Mucosa of descending colon (tissue), 3 donors: ENCODE results near the gene VASP. TPM values are rescaled to one million over a fixed set of nuclear protein-coding genes. Genes with fewer than 3 reads are reported as not detected.

Experiments
- ATAC-seq: fragments of 200-7000 bp; cut with Tn5 transposase; one replicate; pipeline ENCODE4 v1.9.1; 2020; ENCODE audit warnings: mild to moderate bottlenecking, moderate library complexity
- DNase-seq, 3 donors: peaks; one replicate each; pipeline ENCODE4 v3.0.0-alpha.2; 2020
- H3K36me3 ChIP-seq: fragments of 200-600 bp; one replicate; pipeline ENCODE4 v1.8.0; 2021; ENCODE audit warnings: low read depth, mild to moderate bottlenecking
- H3K4me1 ChIP-seq: fragments of 200-600 bp; one replicate; pipeline ENCODE4 v1.8.0; 2021; ENCODE audit warnings: low read depth, mild to moderate bottlenecking
- H3K4me3 ChIP-seq: fragments of 200-600 bp; one replicate; pipeline ENCODE4 v1.8.0; 2021; ENCODE audit warnings: mild to moderate bottlenecking
- H3K9me3 ChIP-seq: fragments of 200-600 bp; one replicate; pipeline ENCODE4 v1.8.0; 2021; ENCODE audit warnings: mild to moderate bottlenecking
- intact Hi-C, 2 donors: fragments of 100-400 bp; cut with DNase I in 1 of 2; cut with micrococcal nuclease in 1 of 2; formaldehyde crosslinking; loops; one replicate each; pipeline versions ENCODE4 v1.11.0 to v1.11.1; 2022; cut with DNase I, micrococcal nuclease
- total RNA-seq, 3 donors: library from RNA; stranded (reverse); fragmentation: NEBNext Ultra II Directional in 2 of 3; extraction: Animal tissue kit (Norgen Biotek cat#: 25700) in 2 of 3; gene quantifications; one replicate each; pipeline versions ENCODE4 v1.2.1 to v1.2.4, GENCODE V29; 2021 to 2023
- TF ChIP-seq, protein P1 (sequence below): fragments of 200-600 bp; IDR thresholded peaks from one replicate; pipeline ENCODE4 v1.8.0; 2022; ENCODE audit warnings: antibody characterized with exemption, mild to moderate bottlenecking
- donor health status: DM: no; HTN: no; CAD: no; lungs with moderate emphysema.
- donor health status: DM: no; HTN: no; CAD: no.
- donor health status: DM: no; HTN: yes; CAD: no.

Gene VASP
- total RNA-seq, 3 donors from 2014 or later = 190 to 252 (median 235) TPM

- H3K4me3 ChIP-seq = no peak overlapping the region
- peaks cover 29% of the 10 kb centered on the region for H3K4me1 ChIP-seq
- H3K9me3 ChIP-seq = no peaks in the 10 kb centered on the region
- DNase-seq (no peak), ATAC-seq (peak; percentile 16)
- no peaks in the 10 kb centered on the region for H3K36me3 ChIP-seq
- TF ChIP-seq, protein P1, sequence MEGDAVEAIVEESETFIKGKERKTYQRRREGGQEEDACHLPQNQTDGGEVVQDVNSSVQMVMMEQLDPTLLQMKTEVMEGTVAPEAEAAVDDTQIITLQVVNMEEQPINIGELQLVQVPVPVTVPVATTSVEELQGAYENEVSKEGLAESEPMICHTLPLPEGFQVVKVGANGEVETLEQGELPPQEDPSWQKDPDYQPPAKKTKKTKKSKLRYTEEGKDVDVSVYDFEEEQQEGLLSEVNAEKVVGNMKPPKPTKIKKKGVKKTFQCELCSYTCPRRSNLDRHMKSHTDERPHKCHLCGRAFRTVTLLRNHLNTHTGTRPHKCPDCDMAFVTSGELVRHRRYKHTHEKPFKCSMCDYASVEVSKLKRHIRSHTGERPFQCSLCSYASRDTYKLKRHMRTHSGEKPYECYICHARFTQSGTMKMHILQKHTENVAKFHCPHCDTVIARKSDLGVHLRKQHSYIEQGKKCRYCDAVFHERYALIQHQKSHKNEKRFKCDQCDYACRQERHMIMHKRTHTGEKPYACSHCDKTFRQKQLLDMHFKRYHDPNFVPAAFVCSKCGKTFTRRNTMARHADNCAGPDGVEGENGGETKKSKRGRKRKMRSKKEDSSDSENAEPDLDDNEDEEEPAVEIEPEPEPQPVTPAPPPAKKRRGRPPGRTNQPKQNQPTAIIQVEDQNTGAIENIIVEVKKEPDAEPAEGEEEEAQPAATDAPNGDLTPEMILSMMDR = no peak
- intact Hi-C loops = no loop called here
These were observed 60.3 kb downstream of the VASP start for GRCh38 chr19:45567609-45568008.

GRCh38 chr19:45568732-45569131 lies 61.5 kb downstream of the VASP start:
- intact Hi-C loops = no loop called here
- Histone ChIP-seq H3K9me3 (no peaks in the 10 kb centered on the region), H3K36me3 (no peaks in the 10 kb centered on the region), H3K4me3 (no peak overlapping the region), H3K4me1 (peaks cover 24% of the 10 kb centered on the region)
- DNase-seq (no peak), ATAC-seq (peak; percentile 88)
- TF ChIP-seq, protein P1 = no peak

DNA sequence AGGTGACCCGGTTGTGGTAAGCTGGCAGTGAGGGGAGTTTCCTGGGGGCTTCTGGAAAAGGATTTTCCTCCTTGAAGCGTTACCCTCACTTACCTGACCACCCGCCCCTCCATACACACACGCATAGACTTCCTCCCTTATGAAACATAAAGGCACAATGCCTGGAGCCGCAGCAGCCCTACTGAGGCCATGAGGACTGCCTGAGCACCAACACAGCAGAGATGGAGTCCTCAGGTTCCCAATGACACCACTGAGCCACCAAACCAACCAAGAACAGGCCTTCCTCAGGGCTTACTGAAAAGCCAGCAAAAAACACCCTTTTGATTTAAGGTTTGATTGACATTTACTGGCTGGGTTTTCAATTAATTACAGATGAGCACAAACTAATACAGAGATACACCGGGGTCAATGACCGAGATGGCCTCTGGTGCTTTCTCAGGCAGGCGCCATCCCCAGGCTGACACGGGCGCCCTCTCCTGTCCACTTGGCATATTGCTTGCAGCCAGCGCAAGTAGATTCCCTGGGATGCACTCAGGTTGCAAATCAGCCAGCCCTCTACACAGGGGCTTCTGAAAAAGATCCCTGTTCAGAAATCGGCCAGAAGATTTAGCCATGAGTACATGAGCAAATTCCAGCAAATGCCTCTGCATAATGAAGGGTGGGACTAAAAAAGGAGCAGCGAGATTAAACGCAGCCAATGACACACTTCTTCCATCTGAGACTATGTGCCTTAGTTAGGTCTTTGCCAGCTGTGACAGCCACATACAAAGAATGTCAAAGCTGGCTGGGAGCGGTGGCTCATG lies 62.5 kb downstream of the VASP start:
- ATAC-seq = peak; percentile 91
- Histone ChIP-seq H3K9me3 (no peaks in the 10 kb centered on the region), H3K36me3 (no peaks in the 10 kb centered on the region), H3K4me1 (peaks cover 24% of the 10 kb centered on the region), H3K4me3 (no peak overlapping the region)
- TF ChIP-seq, protein P1 = peak; percentile 71
- peak; percentile 70 to 86 (median 84) for DNase-seq
- intact Hi-C loops = no loop called here

DNA sequence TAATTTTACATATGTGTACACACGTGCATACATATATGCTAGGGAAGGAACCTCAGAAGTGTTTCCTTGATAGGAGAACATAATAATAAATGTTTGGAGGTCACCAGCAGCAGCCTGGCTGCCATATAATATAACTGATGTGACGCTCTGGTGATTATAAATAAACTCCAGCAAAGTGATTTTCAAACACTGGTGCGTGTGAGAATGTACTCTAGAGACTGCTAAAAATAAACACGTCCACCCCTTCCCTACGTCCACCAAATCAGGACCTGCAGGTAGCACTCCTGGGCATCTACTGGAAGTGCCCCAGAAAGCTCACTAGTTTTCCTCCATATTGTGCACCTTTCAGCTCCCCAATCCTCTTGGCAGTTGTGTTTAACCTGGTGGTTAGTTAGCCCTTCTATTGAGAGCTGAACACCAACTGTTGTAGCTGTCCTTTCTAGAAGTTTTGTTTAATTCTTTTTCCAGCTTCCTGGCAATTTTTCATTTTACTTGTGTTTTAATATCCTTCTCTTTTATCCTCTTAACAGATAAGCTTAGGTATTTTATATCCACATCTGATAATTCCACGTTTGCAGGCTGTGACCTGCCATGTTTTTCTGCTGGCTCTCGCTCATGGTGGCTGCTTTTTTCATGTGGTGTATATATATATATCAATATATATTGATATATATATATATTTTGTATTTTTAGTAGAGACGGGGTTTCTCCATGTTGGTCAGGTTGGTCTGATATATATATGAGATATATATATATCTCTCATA lies 64.4 kb downstream of the VASP start:
- H3K9me3 ChIP-seq = no peaks in the 10 kb centered on the region
- TF ChIP-seq, protein P1 = no peak
- no peak overlapping the region for H3K4me3 ChIP-seq
- DNase-seq = no peak
- H3K36me3 ChIP-seq = no peaks in the 10 kb centered on the region
- peaks cover 26% of the 10 kb centered on the region for H3K4me1 ChIP-seq
- intact Hi-C loops = no loop called here
- no peak for ATAC-seq

DNA sequence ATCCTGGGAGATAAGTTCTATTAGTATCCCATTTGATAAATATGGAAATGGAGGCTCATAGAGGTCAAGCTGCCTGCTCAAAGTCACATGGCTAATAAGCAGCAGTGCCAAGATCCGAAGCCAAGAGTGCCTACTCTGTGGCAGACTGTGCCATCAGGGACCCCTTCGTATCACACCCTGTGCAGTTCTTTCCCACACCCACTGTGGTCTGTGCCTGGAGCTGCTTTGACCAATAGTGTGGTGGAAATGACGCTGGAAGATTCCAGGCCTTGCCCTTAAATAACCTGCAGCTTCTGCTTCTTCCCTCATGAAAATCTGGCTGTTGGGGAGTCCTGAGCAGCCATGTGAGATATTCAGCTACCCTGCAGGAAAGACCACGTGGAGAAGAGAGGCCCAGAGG lies 67.2 kb downstream of the VASP start:
- TF ChIP-seq, protein P1 = no peak
- H3K4me1 ChIP-seq = peaks cover 26% of the 10 kb centered on the region
- H3K36me3 ChIP-seq = no peaks in the 10 kb centered on the region
- H3K4me3 ChIP-seq = no peak overlapping the region
- intact Hi-C loops = no loop called here
- H3K9me3 ChIP-seq = no peaks in the 10 kb centered on the region
- ATAC-seq = no peak
- no peak for DNase-seq
